CD14-positive monocyte (primary cell): ENCODE results near the gene CFAP61. TPM values are rescaled to one million over a fixed set of nuclear protein-coding genes. Genes with fewer than 3 reads are reported as not detected.

Experiments
- DNase-seq, 3 donors: peaks; one replicate each; pipeline ENCODE4 v3.0.0-alpha.2; 2011 to 2022
- H2AFZ ChIP-seq: 2 replicates; pipeline ENCODE4 v1.6.0; 2012; ENCODE audit warnings: mild to moderate bottlenecking, low read depth, low read length, inconsistent platforms; ENCODE audit not compliant: insufficient read depth, poor library complexity, severe bottlenecking
- H3K27ac ChIP-seq, 2 donors: 1 replicate in 1 of 2; 2 replicates in 1 of 2; pipeline ENCODE4 v1.5.1; 2012 to 2013; ENCODE audit warnings: low read length in 2 of 2, control low read depth in 1 of 2, inconsistent platforms in 1 of 2, low read depth in 1 of 2, mild to moderate bottlenecking in 1 of 2
- H3K27me3 ChIP-seq, 2 donors: one replicate each; pipeline versions ENCODE4 v1.6.0 to v1.6.1; 2011 to 2013; ENCODE audit warnings: low read length in 2 of 2; ENCODE audit not compliant: control insufficient read depth in 2 of 2, insufficient read depth in 2 of 2
- H3K36me3 ChIP-seq, 2 donors: replicated peaks in 1 of 2; 1 replicate in 1 of 2; 2 replicates in 1 of 2; pipeline versions ENCODE4 v1.5.1 to v1.6.1; 2012 to 2013; ENCODE audit warnings: low read length in 2 of 2, control low read depth in 1 of 2, inconsistent platforms in 1 of 2, mild to moderate bottlenecking in 1 of 2; ENCODE audit not compliant: insufficient read depth in 2 of 2, control insufficient read depth in 1 of 2
- H3K4me1 ChIP-seq, 2 donors: 1 replicate in 1 of 2; 2 replicates in 1 of 2; pipeline versions ENCODE4 v1.5.1 to v1.6.1; 2012 to 2013; ENCODE audit warnings: low read length in 2 of 2, control low read depth in 1 of 2, inconsistent platforms in 1 of 2, mild to moderate bottlenecking in 1 of 2, moderate library complexity in 1 of 2; ENCODE audit not compliant: insufficient read depth in 2 of 2, control insufficient read depth in 1 of 2
- H3K4me2 ChIP-seq: replicated peaks from 2 replicates; pipeline ENCODE3; 2012; ENCODE audit warnings: low read length, moderate library complexity, mild to moderate bottlenecking; ENCODE audit not compliant: poor library complexity, severe bottlenecking; ENCODE audit errors: extremely low read depth
- H3K4me3 ChIP-seq, 3 experiments: fragments of 200-600 bp in 1 of 3; sonication (generic) in 1 of 3; replicated peaks in 1 of 3; 1 replicate in 2 of 3; 2 replicates in 1 of 3; pipeline ENCODE4 v1.5.1; 2011 to 2013; ENCODE audit warnings: low read length in 3 of 3, mild to moderate bottlenecking in 3 of 3, control low read depth in 2 of 3, low read depth in 2 of 3, inconsistent platforms in 1 of 3, moderate library complexity in 1 of 3
- H3K79me2 ChIP-seq: 2 replicates; pipeline ENCODE4 v1.6.0; 2012; ENCODE audit warnings: mild to moderate bottlenecking, control low read depth, inconsistent platforms, low read length, moderate library complexity; ENCODE audit not compliant: insufficient read depth
- H3K9ac ChIP-seq: 2 replicates; pipeline ENCODE4 v1.6.0; 2017; ENCODE audit warnings: low read length, mild to moderate bottlenecking; ENCODE audit not compliant: insufficient read depth, poor library complexity, severe bottlenecking
- H3K9me3 ChIP-seq, 2 donors: replicated peaks in 1 of 2; 1 replicate in 1 of 2; 2 replicates in 1 of 2; pipeline versions ENCODE4 v1.5.1 to v1.6.1; 2012 to 2013; ENCODE audit warnings: low read length in 2 of 2, control low read depth in 1 of 2; ENCODE audit not compliant: control insufficient read depth in 1 of 2, insufficient read depth in 1 of 2
- H4K20me1 ChIP-seq: 2 replicates; pipeline ENCODE4 v1.6.0; 2012; ENCODE audit warnings: mild to moderate bottlenecking, low read length, control low read depth, moderate library complexity; ENCODE audit not compliant: insufficient read depth
- H3K27ac Mint-ChIP-seq, 7 donors: one replicate each; pipeline ENCODE4 v1.8.0; 2020; ENCODE audit warnings: mild to moderate bottlenecking in 7 of 7, mixed read lengths in 7 of 7, moderate library complexity in 6 of 7, inconsistent platforms in 2 of 7
- H3K27me3 Mint-ChIP-seq, 3 donors: one replicate each; pipeline ENCODE4 v1.8.0; 2021 to 2022; ENCODE audit warnings: low read depth in 3 of 3, mild to moderate bottlenecking in 3 of 3, mixed read lengths in 3 of 3, moderate library complexity in 3 of 3, inconsistent platforms in 1 of 3
- H3K36me3 Mint-ChIP-seq, 2 donors: one replicate each; pipeline ENCODE4 v1.8.0; 2020; ENCODE audit warnings: mixed read lengths in 2 of 2, inconsistent platforms in 1 of 2, mild to moderate bottlenecking in 1 of 2
- H3K4me1 Mint-ChIP-seq: one replicate; pipeline ENCODE4 v1.8.0; 2020; ENCODE audit warnings: mild to moderate bottlenecking, mixed read lengths
- H3K4me3 Mint-ChIP-seq, 2 donors: one replicate each; pipeline ENCODE4 v1.8.0; 2020; ENCODE audit warnings: mild to moderate bottlenecking in 2 of 2, mixed read lengths in 2 of 2, moderate library complexity in 1 of 2
- H3K9me3 Mint-ChIP-seq, 7 donors: one replicate each; pipeline ENCODE4 v1.8.0; 2020 to 2022; ENCODE audit warnings: mixed read lengths in 7 of 7, mild to moderate bottlenecking in 6 of 7, moderate library complexity in 6 of 7, inconsistent platforms in 2 of 7
- WGBS: methylation state at CpG from one replicate; pipeline ENCODE4 v1.1.5; 2013; ENCODE audit warnings: missing lambda C conversion rate; ENCODE audit not compliant: insufficient coverage; 5-methylcytosine and 5-hydroxymethylcytosine counted together
- intact Hi-C, 2 donors: fragments of 100-400 bp; cut with micrococcal nuclease; formaldehyde crosslinking; loops; one replicate each; pipeline versions ENCODE4 v1.15.0 to v1.15.1; 2023
- polyA plus RNA-seq, 3 donors: library from polyadenylated mRNA; depleted of rRNA in 1 of 3; unstranded in 2 of 3; stranded (reverse) in 1 of 3; fragments of 300-500 nt in 2 of 3; fragments of >200 nt in 1 of 3; fragmentation: Illumina TruSeq in 2 of 3; gene quantifications; 1 replicate in 2 of 3; 2 replicates in 1 of 3; pipeline ENCODE4 v1.2.3, GENCODE V29; 2012 to 2021
- small RNA-seq: library from RNA; depleted of rRNA; stranded (forward); fragments of <200 nt; gene quantifications from one replicate; pipeline ENCODE3, GENCODE V24; 2012; ENCODE audit warnings: low read depth; ENCODE audit not compliant: insufficient read length
- TF ChIP-seq, protein P1 (sequence below): fragments of 200-600 bp; IDR thresholded peaks from one replicate; pipeline ENCODE4 v1.8.0; 2022; ENCODE audit warnings: antibody characterized with exemption, mild to moderate bottlenecking

The CFAP61 gene
- polyA plus RNA-seq, 3 donors, result not detected

DNA sequence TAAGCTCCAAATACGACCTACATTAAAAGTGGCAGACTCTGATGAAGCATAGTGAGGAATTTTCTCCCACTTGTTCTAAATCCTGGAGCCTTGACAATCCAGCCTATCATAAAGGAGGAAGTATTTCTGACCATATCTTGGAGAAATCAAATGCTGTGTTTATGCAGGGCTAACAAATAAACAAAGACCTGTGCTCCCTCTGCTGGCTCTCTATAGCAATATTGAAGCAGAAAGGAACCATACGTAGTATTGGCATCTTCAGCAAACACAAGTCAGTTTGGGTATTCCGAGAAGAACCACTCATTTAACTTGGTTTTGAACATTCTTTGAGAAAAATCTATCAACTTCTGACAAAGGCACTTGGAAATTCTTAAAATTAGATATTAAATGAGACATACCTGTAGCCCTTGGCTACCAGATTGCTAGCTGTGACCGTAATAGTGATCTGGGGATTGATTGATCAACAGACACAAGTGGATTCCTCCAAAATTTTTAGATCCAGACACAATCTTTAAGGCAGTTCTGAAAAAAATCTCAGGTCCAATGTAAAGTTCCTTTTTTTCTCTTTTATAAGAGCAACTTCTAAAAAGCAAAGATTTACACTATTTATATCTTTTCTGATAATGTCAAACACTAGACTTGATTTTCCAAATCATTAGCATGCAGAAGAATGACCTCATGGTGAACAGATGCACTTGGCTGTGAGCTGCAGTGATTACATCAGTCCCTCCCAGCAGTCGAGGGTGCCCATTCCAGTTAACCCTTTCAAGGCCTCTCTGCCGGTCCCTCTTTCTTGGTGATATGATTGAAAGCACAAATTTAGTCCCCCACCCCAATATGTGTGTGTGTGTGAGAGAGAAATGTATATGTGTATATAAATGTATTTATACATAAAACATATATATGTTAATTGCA, 355.8 kb downstream of the CFAP61 start:
- no peak overlapping the region for H3K27ac Mint-ChIP-seq
- intact Hi-C loops, result loop anchor here in 1 of 2 donors (10.0 kb wide), 1 partner anchor 323 kb away; no protein-coding TSS in a partner anchor
- no peak for DNase-seq
- no peaks in the 10 kb centered on the region for H3K79me2 ChIP-seq
- H3K36me3 ChIP-seq, result peaks cover 18 to 92% of the 10 kb centered on the region in 2 donors
- no peaks in the 10 kb centered on the region for H3K27me3 Mint-ChIP-seq
- H3K36me3 Mint-ChIP-seq, result peaks cover 68 to 79% of the 10 kb centered on the region in 2 donors
- no peaks in the 10 kb centered on the region for H3K27me3 ChIP-seq
- H3K4me1 ChIP-seq, result no peaks in the 10 kb centered on the region
- H3K4me3 Mint-ChIP-seq, result no peak overlapping the region
- WGBS, result 100% methylated on average over 1 of the region's 6 CpGs
- H3K4me3 ChIP-seq, result no peak overlapping the region
- H3K27ac ChIP-seq, result no peak overlapping the region
- H3K4me2 ChIP-seq, result no peak overlapping the region
- H4K20me1 ChIP-seq, result no peaks in the 10 kb centered on the region
- H3K4me1 Mint-ChIP-seq, result no peaks in the 10 kb centered on the region
- TF ChIP-seq, protein P1, sequence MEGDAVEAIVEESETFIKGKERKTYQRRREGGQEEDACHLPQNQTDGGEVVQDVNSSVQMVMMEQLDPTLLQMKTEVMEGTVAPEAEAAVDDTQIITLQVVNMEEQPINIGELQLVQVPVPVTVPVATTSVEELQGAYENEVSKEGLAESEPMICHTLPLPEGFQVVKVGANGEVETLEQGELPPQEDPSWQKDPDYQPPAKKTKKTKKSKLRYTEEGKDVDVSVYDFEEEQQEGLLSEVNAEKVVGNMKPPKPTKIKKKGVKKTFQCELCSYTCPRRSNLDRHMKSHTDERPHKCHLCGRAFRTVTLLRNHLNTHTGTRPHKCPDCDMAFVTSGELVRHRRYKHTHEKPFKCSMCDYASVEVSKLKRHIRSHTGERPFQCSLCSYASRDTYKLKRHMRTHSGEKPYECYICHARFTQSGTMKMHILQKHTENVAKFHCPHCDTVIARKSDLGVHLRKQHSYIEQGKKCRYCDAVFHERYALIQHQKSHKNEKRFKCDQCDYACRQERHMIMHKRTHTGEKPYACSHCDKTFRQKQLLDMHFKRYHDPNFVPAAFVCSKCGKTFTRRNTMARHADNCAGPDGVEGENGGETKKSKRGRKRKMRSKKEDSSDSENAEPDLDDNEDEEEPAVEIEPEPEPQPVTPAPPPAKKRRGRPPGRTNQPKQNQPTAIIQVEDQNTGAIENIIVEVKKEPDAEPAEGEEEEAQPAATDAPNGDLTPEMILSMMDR, result peak; percentile 24
- H2AFZ ChIP-seq, result no peak overlapping the region
- H3K9me3 Mint-ChIP-seq, result no peaks in the 10 kb centered on the region
- H3K9me3 ChIP-seq, result no peaks in the 10 kb centered on the region
- H3K9ac ChIP-seq, result no peak overlapping the region

DNA sequence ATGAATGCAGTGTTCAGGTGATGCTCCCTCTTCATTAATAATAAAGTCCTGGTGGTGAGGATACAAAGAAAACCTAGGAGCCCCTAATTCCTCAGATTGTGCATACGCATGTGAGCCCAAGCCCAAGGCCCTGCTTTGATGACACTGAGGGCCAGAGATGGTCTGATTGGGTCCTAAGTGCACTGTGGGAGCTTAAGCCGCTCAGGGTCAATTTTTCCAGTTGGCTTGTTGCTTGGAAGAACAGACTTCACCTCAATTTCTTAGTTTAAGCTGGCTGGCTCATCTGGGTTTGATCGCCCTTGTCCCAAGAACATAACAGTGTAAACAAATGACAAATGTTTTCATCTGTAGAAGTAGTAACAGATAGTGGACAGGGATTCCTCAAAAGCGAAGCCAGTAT, 357.0 kb downstream of the CFAP61 start:
- Histone ChIP-seq H3K9me3 (no peaks in the 10 kb centered on the region), H3K79me2 (no peaks in the 10 kb centered on the region), H3K27me3 (no peaks in the 10 kb centered on the region), H4K20me1 (no peaks in the 10 kb centered on the region), H3K4me3 (no peak overlapping the region), H3K4me2 (no peak overlapping the region), H3K4me1 (no peaks in the 10 kb centered on the region), H2AFZ (no peak overlapping the region), H3K27ac (no peak overlapping the region), H3K9ac (no peak overlapping the region), H3K36me3 (peaks cover 12 to 80% of the 10 kb centered on the region in 2 donors)
- no peaks in the 10 kb centered on the region for H3K9me3 Mint-ChIP-seq
- H3K4me1 Mint-ChIP-seq, result no peaks in the 10 kb centered on the region
- no peaks in the 10 kb centered on the region for H3K27me3 Mint-ChIP-seq
- H3K27ac Mint-ChIP-seq, result no peak overlapping the region
- H3K4me3 Mint-ChIP-seq, result no peak overlapping the region
- peaks cover 56 to 68% of the 10 kb centered on the region in 2 donors for H3K36me3 Mint-ChIP-seq
- 92% methylated on average over 2 of the region's 4 CpGs for WGBS
- TF ChIP-seq, protein P1, result no peak
- intact Hi-C loops, result loop anchor here in 1 of 2 donors (10.0 kb wide), 1 partner anchor 325 kb away; no protein-coding TSS in a partner anchor
- no peak for DNase-seq

Small RNA genes lying within 50 kb of the gene (small RNA-seq; reads per million reads assigned to genes)
- not detected for gene RN7SL690P

Other genes starting within 250 kb of the CFAP61 start
- 100 to 1,000 TPM in 1 of 3 donors, 10 to 100 TPM in 2; 39.4 to 103 (median 94.0) TPM for gene NAA20, start 35.2 kb upstream of the CFAP61 start, polyA plus RNA-seq
- gene CRNKL1, start 66 bp upstream of the CFAP61 start, polyA plus RNA-seq, result 1 to 10 TPM; 4.0 to 7.4 (median 5.9) TPM